ACC112 (cell line): ENCODE measurements around the gene LRIT2.

ENCODE experiments used
- H2AFZ ChIP-seq: fragments of 200-600 bp; sonication (generic); one replicate; pipeline ENCODE4 v1.6.0; 2017; ENCODE audit warnings: antibody characterized with exemption, low read length; ENCODE audit not compliant: unreplicated experiment
- H3K27ac ChIP-seq: fragments of 200-600 bp; sonication (generic); 2 replicates; pipeline ENCODE4 v1.5.1; 2014; ENCODE audit warnings: low read depth, mild to moderate bottlenecking, antibody characterized with exemption, low read length, moderate library complexity
- H3K27me3 ChIP-seq: fragments of 200-600 bp; sonication (generic); 2 replicates; pipeline ENCODE4 v1.6.1; 2014; ENCODE audit warnings: mild to moderate bottlenecking, antibody characterized with exemption, low read length, moderate library complexity, mixed read lengths; ENCODE audit not compliant: insufficient read depth
- H3K36me3 ChIP-seq: fragments of 200-600 bp; sonication (generic); 2 replicates; pipeline ENCODE4 v1.6.1; 2016; ENCODE audit warnings: mild to moderate bottlenecking, antibody characterized with exemption, low read length, moderate library complexity, mixed read lengths; ENCODE audit not compliant: insufficient read depth
- H3K4me1 ChIP-seq: fragments of 200-600 bp; sonication (generic); one replicate; pipeline ENCODE4 v1.6.1; 2016; ENCODE audit warnings: low read length, mixed read lengths; ENCODE audit not compliant: insufficient read depth, unreplicated experiment, control insufficient read depth
- H3K4me3 ChIP-seq: fragments of 200-600 bp; sonication (generic); 2 replicates; pipeline ENCODE4 v1.5.1; 2014; ENCODE audit warnings: mild to moderate bottlenecking, low read depth, low read length
- H3K79me2 ChIP-seq: fragments of 200-600 bp; sonication (generic); one replicate; pipeline ENCODE4 v1.6.0; 2016; ENCODE audit warnings: low read length; ENCODE audit not compliant: control insufficient read depth, unreplicated experiment, insufficient read depth

Gene LRIT2

GRCh38 chr10:84224411-84225028 is 824 bp downstream of the LRIT2 start:
- Histone ChIP-seq H3K79me2 (no peaks in the 10 kb centered on the region), H3K27me3 (peaks cover 85% of the 10 kb centered on the region), H2AFZ (no peak overlapping the region), H3K4me1 (no peaks in the 10 kb centered on the region), H3K36me3 (no peaks in the 10 kb centered on the region), H3K27ac (no peak overlapping the region), H3K4me3 (no peak overlapping the region)

DNA sequence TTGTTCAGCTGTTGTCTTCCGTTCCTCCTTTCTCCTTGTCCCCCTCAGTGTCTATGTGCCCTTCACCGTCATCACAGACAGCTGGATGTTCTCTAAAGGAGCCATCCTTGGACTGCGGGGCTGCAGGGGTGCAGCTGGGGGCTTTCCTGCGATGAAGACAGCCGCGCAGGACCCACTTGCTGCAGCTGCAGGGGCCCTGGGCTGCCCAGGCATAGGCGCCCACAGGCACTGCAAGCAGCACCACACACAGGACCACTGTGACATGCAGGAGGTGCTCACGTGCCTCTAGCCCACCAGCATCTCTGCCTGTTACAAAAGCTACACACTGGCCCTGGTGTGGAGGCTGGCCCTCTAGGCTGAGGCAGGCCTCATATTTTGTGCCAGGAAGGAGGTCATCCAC is 3.4 kb downstream of the LRIT2 start:
- Histone ChIP-seq H3K27ac (no peak overlapping the region), H3K4me1 (no peaks in the 10 kb centered on the region), H2AFZ (no peak overlapping the region), H3K79me2 (no peaks in the 10 kb centered on the region), H3K36me3 (no peaks in the 10 kb centered on the region), H3K27me3 (peaks cover 78% of the 10 kb centered on the region), H3K4me3 (no peak overlapping the region)

- H3K27me3 ChIP-seq = peaks cover 81% of the 10 kb centered on the region
These were observed 7.6 kb downstream of the LRIT2 start for GRCh38 chr10:84217746-84218145.

DNA sequence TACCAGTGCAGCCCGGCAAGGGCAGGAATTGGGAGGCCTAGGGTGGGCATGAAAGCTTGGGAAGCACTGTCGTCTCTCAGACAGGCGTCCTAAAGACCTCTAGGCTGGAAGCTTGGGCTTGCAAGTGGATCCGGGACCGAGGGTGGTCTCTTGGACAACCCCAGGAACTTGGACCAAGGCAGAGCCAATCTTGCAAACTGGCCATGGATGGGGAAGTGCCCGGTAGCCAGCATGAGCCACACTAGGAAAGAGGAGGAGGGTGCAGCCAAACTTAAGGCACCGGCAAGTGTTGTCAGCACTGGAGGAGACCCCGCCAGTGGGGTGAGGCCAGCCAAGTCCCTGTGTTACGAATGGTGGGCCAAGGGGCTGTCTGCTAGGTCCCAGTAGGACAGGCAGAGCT is 8.5 kb downstream of the LRIT2 start:
- Histone ChIP-seq H3K36me3 (no peaks in the 10 kb centered on the region), H3K79me2 (no peaks in the 10 kb centered on the region), H3K4me3 (no peak overlapping the region), H3K27me3 (peaks cover 79% of the 10 kb centered on the region), H3K27ac (no peak overlapping the region), H2AFZ (no peak overlapping the region), H3K4me1 (no peaks in the 10 kb centered on the region)

More at GRCh38 chr10:84217746-84218145, 7.6 kb downstream of the LRIT2 start:
- Histone ChIP-seq H3K27ac (no peak overlapping the region), H3K79me2 (no peaks in the 10 kb centered on the region), H2AFZ (no peak overlapping the region), H3K4me1 (no peaks in the 10 kb centered on the region), H3K4me3 (no peak overlapping the region), H3K36me3 (no peaks in the 10 kb centered on the region)

GRCh38 chr10:84214612-84215235 is 10.6 kb downstream of the LRIT2 start:
- Histone ChIP-seq H3K27me3 (peaks cover 75% of the 10 kb centered on the region), H3K79me2 (no peaks in the 10 kb centered on the region), H3K4me3 (no peak overlapping the region), H3K36me3 (no peaks in the 10 kb centered on the region), H3K27ac (no peak overlapping the region), H3K4me1 (no peaks in the 10 kb centered on the region), H2AFZ (no peak overlapping the region)

GRCh38 chr10:84214046-84214572 is 11.2 kb downstream of the LRIT2 start:
- Histone ChIP-seq H3K27me3 (peaks cover 74% of the 10 kb centered on the region), H3K36me3 (no peaks in the 10 kb centered on the region), H2AFZ (no peak overlapping the region), H3K27ac (no peak overlapping the region), H3K79me2 (no peaks in the 10 kb centered on the region), H3K4me3 (no peak overlapping the region), H3K4me1 (no peaks in the 10 kb centered on the region)

GRCh38 chr10:84213076-84213475 is 12.3 kb downstream of the LRIT2 start:
- no peaks in the 10 kb centered on the region for H3K36me3 ChIP-seq
- H3K4me3 ChIP-seq = no peak overlapping the region
- no peaks in the 10 kb centered on the region for H3K4me1 ChIP-seq
- H3K79me2 ChIP-seq = no peaks in the 10 kb centered on the region
- peaks cover 74% of the 10 kb centered on the region for H3K27me3 ChIP-seq
- H3K27ac ChIP-seq = no peak overlapping the region
- no peak overlapping the region for H2AFZ ChIP-seq

- Histone ChIP-seq H3K36me3 (no peaks in the 10 kb centered on the region), H3K27me3 (peaks cover 79% of the 10 kb centered on the region)
These were observed 13.3 kb downstream of the LRIT2 start for GRCh38 chr10:84212014-84212413.

GRCh38 chr10:84211566-84211965 is 13.8 kb downstream of the LRIT2 start:
- Histone ChIP-seq H3K36me3 (no peaks in the 10 kb centered on the region), H3K79me2 (no peaks in the 10 kb centered on the region), H3K27ac (no peak overlapping the region), H3K4me1 (no peaks in the 10 kb centered on the region), H3K27me3 (peaks cover 80% of the 10 kb centered on the region), H3K4me3 (no peak overlapping the region), H2AFZ (no peak overlapping the region)

More at GRCh38 chr10:84212014-84212413, 13.3 kb downstream of the LRIT2 start:
- no peaks in the 10 kb centered on the region for H3K4me1 ChIP-seq
- no peak overlapping the region for H3K27ac ChIP-seq
- H3K79me2 ChIP-seq = no peaks in the 10 kb centered on the region
- H2AFZ ChIP-seq = no peak overlapping the region
- H3K4me3 ChIP-seq = no peak overlapping the region

DNA sequence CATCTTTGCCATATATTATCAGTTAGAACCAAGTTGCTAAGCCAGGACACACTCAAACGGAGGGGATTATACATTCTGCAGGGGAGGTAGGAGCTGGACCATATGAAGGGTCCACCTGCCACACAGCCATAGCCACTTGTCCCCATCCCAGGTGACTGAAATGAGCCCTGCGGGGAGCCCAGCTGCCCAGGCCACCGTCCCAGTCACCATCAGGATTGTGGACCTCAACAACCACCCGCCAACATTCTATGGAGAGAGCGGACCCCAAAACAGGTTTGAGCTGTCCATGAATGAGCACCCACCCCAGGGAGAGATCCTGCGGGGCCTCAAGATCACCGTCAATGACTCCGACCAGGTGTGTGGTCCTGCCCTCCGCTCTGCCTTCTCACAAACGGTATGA is 17.3 kb downstream of the LRIT2 start:
- Histone ChIP-seq H3K79me2 (no peaks in the 10 kb centered on the region), H3K27me3 (peaks cover 58% of the 10 kb centered on the region), H3K36me3 (no peaks in the 10 kb centered on the region), H2AFZ (no peak overlapping the region), H3K4me1 (no peaks in the 10 kb centered on the region), H3K27ac (no peak overlapping the region), H3K4me3 (no peak overlapping the region)
